ENCODE data around the gene FTSJ3. TPM values are rescaled to one million over a fixed set of nuclear protein-coding genes. Genes with fewer than 3 reads are reported as not detected.

Gene FTSJ3
- total and polyA plus RNA-seq, 2 experiments from 2014 or later: 29.2 to 61.5 TPM

DNA sequence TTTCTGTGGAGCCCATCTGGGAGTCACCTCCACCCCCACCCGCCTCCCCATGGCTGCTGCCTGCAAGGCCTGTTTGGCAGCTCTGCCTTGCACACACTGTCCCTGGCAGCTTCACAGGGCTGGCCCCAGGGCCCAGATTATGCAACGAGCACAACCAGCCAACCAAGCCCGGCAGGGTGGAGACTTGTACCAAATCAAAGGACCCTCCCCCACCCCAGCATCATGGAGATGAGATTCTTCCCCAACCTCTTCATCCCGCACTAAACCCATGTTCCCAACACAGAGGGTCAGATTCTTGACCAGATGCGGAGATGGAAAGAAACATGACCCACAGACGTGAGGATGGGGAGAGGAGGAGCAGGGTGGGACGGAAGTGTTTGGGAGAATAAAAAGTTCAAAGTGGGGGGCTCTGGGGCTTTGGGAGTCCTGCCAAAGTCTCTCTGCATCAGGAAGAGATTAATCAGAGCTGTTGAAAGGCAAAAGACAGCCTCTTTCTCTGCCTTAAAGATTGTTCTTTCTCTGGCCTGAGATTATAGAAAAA, 11.2 kb upstream of the FTSJ3 start:
- DNase-seq (ENCODE audit: low spot score): peak; percentile 47
- ATAC-seq: peak; percentile 7
- peaks cover 33% of the 10 kb centered on the region for H3K36me3 Mint-ChIP-seq (ENCODE audit: low read depth)
- Histone ChIP-seq H3K4me2 (peak overlapping the region; percentile 75), H3K4me3 (peak overlapping the region; percentile 30; the same call in 1 of the 2 replicates), H2AFZ (no peak overlapping the region), H3K36me3 (ENCODE audit: insufficient read depth) (peaks cover 5% of the 10 kb centered on the region; the same call in 1 of the 2 replicates), H3K27ac (ENCODE audit: low read depth) (peak overlapping the region; percentile 86), H3K79me2 (replicated peaks; ENCODE audit: insufficient read depth) (peaks cover 44% of the 10 kb centered on the region), H3F3A (replicated peaks; ENCODE audit: low read depth) (0 out of 2 replicates have a peak, but pooled peaks cover 5% of the 10 kb centered on the region), H3K9me2 (ENCODE audit: insufficient read depth) (no peaks in the 10 kb centered on the region), H3K27me3 (ENCODE audit: insufficient read depth) (no peaks in the 10 kb centered on the region), H3K4me1 (ENCODE audit: insufficient read depth) (peaks cover 28% of the 10 kb centered on the region), H4K20me1 (replicated peaks; ENCODE audit: insufficient read depth) (peaks cover 7% of the 10 kb centered on the region; the same call in 1 of the 2 replicates)
- H3K27ac Mint-ChIP-seq: peak overlapping the region; percentile 79
- H3K4me1 Mint-ChIP-seq: peaks cover 36% of the 10 kb centered on the region
- TF ChIP-seq POLR2AphosphoS5 (IDR thresholded peaks at IDR 0.05; ENCODE audit: low read depth) (no peak), STAT1 (IDR thresholded peaks at IDR 0.05; ENCODE audit: unreplicated experiment) (no peak), JUNB (IDR thresholded peaks at IDR 0.05; ENCODE audit: unreplicated experiment) (no peak), ZNF331 (CRISPR knock-in tag; IDR thresholded peaks at IDR 0.05; ENCODE audit: low read depth) (no peak), EZH2phosphoT487 (IDR thresholded peaks at IDR 0.05; ENCODE audit: unreplicated experiment) (no peak), CREB1 (CRISPR knock-in tag; IDR thresholded peaks at IDR 0.05; ENCODE audit: low read depth) (no peak), ZNF114 (CRISPR knock-in tag; IDR thresholded peaks at IDR 0.05) (no peak), NANOG (IDR thresholded peaks at IDR 0.05; ENCODE audit: borderline replicate concordance) (no peak), EZH2 (IDR thresholded peaks at IDR 0.05; ENCODE audit: low read depth, unreplicated experiment) (no peak)
- TF ChIP-seq, protein P1, sequence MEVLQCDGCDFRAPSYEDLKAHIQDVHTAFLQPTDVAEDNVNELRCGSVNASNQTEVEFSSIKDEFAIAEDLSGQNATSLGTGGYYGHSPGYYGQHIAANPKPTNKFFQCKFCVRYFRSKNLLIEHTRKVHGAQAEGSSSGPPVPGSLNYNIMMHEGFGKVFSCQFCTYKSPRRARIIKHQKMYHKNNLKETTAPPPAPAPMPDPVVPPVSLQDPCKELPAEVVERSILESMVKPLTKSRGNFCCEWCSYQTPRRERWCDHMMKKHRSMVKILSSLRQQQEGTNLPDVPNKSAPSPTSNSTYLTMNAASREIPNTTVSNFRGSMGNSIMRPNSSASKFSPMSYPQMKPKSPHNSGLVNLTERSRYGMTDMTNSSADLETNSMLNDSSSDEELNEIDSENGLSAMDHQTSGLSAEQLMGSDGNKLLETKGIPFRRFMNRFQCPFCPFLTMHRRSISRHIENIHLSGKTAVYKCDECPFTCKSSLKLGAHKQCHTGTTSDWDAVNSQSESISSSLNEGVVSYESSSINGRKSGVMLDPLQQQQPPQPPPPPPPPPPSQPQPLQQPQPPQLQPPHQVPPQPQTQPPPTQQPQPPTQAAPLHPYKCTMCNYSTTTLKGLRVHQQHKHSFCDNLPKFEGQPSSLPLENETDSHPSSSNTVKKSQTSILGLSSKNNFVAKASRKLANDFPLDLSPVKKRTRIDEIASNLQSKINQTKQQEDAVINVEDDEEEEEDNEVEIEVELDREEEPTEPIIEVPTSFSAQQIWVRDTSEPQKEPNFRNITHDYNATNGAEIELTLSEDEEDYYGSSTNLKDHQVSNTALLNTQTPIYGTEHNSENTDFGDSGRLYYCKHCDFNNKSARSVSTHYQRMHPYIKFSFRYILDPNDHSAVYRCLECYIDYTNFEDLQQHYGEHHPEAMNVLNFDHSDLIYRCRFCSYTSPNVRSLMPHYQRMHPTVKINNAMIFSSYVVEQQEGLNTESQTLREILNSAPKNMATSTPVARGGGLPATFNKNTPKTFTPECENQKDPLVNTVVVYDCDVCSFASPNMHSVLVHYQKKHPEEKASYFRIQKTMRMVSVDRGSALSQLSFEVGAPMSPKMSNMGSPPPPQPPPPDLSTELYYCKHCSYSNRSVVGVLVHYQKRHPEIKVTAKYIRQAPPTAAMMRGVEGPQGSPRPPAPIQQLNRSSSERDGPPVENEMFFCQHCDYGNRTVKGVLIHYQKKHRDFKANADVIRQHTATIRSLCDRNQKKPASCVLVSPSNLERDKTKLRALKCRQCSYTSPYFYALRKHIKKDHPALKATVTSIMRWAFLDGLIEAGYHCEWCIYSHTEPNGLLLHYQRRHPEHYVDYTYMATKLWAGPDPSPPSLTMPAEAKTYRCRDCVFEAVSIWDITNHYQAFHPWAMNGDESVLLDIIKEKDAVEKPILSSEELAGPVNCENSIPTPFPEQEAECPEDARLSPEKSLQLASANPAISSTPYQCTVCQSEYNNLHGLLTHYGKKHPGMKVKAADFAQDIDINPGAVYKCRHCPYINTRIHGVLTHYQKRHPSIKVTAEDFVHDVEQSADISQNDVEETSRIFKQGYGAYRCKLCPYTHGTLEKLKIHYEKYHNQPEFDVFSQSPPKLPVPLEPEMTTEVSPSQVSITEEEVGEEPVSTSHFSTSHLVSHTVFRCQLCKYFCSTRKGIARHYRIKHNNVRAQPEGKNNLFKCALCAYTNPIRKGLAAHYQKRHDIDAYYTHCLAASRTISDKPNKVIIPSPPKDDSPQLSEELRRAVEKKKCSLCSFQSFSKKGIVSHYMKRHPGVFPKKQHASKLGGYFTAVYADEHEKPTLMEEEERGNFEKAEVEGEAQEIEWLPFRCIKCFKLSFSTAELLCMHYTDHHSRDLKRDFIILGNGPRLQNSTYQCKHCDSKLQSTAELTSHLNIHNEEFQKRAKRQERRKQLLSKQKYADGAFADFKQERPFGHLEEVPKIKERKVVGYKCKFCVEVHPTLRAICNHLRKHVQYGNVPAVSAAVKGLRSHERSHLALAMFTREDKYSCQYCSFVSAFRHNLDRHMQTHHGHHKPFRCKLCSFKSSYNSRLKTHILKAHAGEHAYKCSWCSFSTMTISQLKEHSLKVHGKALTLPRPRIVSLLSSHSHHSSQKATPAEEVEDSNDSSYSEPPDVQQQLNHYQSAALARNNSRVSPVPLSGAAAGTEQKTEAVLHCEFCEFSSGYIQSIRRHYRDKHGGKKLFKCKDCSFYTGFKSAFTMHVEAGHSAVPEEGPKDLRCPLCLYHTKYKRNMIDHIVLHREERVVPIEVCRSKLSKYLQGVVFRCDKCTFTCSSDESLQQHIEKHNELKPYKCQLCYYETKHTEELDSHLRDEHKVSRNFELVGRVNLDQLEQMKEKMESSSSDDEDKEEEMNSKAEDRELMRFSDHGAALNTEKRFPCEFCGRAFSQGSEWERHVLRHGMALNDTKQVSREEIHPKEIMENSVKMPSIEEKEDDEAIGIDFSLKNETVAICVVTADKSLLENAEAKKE (CRISPR knock-in tag; IDR thresholded peaks at IDR 0.05): no peak
- TF ChIP-seq, protein P2, sequence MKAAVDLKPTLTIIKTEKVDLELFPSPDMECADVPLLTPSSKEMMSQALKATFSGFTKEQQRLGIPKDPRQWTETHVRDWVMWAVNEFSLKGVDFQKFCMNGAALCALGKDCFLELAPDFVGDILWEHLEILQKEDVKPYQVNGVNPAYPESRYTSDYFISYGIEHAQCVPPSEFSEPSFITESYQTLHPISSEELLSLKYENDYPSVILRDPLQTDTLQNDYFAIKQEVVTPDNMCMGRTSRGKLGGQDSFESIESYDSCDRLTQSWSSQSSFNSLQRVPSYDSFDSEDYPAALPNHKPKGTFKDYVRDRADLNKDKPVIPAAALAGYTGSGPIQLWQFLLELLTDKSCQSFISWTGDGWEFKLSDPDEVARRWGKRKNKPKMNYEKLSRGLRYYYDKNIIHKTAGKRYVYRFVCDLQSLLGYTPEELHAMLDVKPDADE (IDR thresholded peaks at IDR 0.05): no peak
- TF ChIP-seq, protein P3, sequence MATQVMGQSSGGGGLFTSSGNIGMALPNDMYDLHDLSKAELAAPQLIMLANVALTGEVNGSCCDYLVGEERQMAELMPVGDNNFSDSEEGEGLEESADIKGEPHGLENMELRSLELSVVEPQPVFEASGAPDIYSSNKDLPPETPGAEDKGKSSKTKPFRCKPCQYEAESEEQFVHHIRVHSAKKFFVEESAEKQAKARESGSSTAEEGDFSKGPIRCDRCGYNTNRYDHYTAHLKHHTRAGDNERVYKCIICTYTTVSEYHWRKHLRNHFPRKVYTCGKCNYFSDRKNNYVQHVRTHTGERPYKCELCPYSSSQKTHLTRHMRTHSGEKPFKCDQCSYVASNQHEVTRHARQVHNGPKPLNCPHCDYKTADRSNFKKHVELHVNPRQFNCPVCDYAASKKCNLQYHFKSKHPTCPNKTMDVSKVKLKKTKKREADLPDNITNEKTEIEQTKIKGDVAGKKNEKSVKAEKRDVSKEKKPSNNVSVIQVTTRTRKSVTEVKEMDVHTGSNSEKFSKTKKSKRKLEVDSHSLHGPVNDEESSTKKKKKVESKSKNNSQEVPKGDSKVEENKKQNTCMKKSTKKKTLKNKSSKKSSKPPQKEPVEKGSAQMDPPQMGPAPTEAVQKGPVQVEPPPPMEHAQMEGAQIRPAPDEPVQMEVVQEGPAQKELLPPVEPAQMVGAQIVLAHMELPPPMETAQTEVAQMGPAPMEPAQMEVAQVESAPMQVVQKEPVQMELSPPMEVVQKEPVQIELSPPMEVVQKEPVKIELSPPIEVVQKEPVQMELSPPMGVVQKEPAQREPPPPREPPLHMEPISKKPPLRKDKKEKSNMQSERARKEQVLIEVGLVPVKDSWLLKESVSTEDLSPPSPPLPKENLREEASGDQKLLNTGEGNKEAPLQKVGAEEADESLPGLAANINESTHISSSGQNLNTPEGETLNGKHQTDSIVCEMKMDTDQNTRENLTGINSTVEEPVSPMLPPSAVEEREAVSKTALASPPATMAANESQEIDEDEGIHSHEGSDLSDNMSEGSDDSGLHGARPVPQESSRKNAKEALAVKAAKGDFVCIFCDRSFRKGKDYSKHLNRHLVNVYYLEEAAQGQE (IDR thresholded peaks at IDR 0.05; ENCODE audit: unreplicated experiment): no peak
- TF ChIP-seq, protein P4, sequence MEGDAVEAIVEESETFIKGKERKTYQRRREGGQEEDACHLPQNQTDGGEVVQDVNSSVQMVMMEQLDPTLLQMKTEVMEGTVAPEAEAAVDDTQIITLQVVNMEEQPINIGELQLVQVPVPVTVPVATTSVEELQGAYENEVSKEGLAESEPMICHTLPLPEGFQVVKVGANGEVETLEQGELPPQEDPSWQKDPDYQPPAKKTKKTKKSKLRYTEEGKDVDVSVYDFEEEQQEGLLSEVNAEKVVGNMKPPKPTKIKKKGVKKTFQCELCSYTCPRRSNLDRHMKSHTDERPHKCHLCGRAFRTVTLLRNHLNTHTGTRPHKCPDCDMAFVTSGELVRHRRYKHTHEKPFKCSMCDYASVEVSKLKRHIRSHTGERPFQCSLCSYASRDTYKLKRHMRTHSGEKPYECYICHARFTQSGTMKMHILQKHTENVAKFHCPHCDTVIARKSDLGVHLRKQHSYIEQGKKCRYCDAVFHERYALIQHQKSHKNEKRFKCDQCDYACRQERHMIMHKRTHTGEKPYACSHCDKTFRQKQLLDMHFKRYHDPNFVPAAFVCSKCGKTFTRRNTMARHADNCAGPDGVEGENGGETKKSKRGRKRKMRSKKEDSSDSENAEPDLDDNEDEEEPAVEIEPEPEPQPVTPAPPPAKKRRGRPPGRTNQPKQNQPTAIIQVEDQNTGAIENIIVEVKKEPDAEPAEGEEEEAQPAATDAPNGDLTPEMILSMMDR (conservative IDR thresholded peaks at IDR 0.05; ENCODE audit: low read depth in 2 of 2): no peak
- H3K4me3 Mint-ChIP-seq: peak overlapping the region; percentile 18
- peaks cover 27% of the 10 kb centered on the region for H3K27me3 Mint-ChIP-seq (ENCODE audit: insufficient read depth, low read depth, poor library complexity)
- H3K9me3 Mint-ChIP-seq: no peaks in the 10 kb centered on the region
